Fibroblast of lung (primary cell): ENCODE measurements around the gene MAP7.

Experiments used
- EZH2 ChIP-seq: IDR thresholded peaks from 2 replicates; pipeline ENCODE4 v1.5.1; 2012; ENCODE audit warnings: low read length, control low read depth, mild to moderate bottlenecking; ENCODE audit errors: missing control alignments
- TF ChIP-seq, protein P1 (sequence below), 2 donors: IDR thresholded peaks in 1 of 2; conservative IDR thresholded peaks in 1 of 2; 1 replicate in 1 of 2; 2 replicates in 1 of 2; pipeline ENCODE4 v1.5.1; 2011 to 2012; ENCODE audit warnings: low read length in 2 of 2, control low read depth in 1 of 2, inconsistent platforms in 1 of 2, low read depth in 1 of 2, mild to moderate bottlenecking in 1 of 2

DNA sequence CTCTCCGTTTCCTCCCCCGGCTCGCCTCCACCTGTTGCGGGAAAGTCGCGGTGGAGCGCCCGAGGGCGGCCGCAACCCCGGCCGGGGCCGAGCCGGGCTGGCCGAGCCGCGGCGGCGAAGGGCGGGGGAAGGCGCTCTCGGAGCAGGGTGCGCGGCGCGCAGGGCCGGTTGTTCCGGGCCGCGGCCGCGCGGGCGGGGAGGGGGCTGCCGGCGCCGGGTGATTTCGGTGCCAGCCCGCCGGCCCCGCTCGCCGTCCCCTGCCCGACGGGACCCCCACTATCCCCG lies 235 bp downstream of the MAP7 start:
- TF ChIP-seq, protein P1, sequence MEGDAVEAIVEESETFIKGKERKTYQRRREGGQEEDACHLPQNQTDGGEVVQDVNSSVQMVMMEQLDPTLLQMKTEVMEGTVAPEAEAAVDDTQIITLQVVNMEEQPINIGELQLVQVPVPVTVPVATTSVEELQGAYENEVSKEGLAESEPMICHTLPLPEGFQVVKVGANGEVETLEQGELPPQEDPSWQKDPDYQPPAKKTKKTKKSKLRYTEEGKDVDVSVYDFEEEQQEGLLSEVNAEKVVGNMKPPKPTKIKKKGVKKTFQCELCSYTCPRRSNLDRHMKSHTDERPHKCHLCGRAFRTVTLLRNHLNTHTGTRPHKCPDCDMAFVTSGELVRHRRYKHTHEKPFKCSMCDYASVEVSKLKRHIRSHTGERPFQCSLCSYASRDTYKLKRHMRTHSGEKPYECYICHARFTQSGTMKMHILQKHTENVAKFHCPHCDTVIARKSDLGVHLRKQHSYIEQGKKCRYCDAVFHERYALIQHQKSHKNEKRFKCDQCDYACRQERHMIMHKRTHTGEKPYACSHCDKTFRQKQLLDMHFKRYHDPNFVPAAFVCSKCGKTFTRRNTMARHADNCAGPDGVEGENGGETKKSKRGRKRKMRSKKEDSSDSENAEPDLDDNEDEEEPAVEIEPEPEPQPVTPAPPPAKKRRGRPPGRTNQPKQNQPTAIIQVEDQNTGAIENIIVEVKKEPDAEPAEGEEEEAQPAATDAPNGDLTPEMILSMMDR (conservative IDR thresholded peaks at IDR 0.05 in 1 of 2, IDR thresholded peaks at IDR 0.05 in 1 of 2; ENCODE audit: low read depth in 1 of 2, low read length in 2 of 2), result no peak
- TF ChIP-seq EZH2, result no peak
